HG03108 (cell line): ENCODE results near the gene SNX18.
A peak's percentile ranks its signal among the peaks of the same experiment; 100 is the strongest.
"Not testable (repeated sequence)": the region's sequence is repeated elsewhere in the genome, so short reads cannot be mapped to it uniquely, and the experiment has no call there.

Experiments used
- ATAC-seq: cut with Tn5 transposase; IDR thresholded peaks from one replicate; pipeline ENCODE4 v1.9.1; 2021; ENCODE audit warnings: moderate library complexity; ENCODE audit not compliant: unreplicated experiment

Gene SNX18, protein sequence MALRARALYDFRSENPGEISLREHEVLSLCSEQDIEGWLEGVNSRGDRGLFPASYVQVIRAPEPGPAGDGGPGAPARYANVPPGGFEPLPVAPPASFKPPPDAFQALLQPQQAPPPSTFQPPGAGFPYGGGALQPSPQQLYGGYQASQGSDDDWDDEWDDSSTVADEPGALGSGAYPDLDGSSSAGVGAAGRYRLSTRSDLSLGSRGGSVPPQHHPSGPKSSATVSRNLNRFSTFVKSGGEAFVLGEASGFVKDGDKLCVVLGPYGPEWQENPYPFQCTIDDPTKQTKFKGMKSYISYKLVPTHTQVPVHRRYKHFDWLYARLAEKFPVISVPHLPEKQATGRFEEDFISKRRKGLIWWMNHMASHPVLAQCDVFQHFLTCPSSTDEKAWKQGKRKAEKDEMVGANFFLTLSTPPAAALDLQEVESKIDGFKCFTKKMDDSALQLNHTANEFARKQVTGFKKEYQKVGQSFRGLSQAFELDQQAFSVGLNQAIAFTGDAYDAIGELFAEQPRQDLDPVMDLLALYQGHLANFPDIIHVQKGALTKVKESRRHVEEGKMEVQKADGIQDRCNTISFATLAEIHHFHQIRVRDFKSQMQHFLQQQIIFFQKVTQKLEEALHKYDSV

DNA sequence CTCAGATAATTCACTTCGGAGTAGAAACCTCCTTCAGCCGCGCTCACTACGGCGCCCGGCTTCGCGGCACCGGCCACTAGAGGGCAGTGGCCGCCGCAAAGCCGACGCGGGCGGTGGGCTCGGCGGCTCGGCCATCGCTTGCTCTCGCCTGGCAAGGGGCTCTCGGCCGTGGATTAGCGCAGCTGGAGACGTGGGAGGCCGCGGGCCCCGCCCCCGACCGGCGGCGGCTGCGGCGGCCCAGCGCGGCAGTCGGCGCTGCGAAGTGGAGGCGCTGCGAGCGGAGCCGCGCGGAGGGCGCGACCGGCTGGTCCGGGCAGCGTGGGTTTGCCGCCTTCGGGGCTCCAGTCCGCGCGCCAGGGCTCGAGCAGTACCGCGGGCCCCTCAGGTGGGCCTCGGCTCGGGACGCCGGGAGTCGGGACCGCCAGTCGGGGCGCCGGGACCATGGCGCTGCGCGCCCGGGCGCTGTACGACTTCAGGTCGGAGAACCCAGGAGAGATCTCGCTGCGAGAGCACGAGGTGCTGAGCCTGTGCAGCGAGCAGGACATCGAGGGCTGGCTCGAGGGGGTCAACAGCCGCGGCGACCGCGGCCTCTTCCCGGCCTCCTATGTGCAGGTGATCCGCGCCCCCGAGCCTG, at the start of gene SNX18:
Gene SNX18, plus strand, starts transcription at position 248 of the 634 bp plus-strand sequence. Its CDS starts 194 bp downstream, at position 442.
- peak; percentile 93 for ATAC-seq

DNA sequence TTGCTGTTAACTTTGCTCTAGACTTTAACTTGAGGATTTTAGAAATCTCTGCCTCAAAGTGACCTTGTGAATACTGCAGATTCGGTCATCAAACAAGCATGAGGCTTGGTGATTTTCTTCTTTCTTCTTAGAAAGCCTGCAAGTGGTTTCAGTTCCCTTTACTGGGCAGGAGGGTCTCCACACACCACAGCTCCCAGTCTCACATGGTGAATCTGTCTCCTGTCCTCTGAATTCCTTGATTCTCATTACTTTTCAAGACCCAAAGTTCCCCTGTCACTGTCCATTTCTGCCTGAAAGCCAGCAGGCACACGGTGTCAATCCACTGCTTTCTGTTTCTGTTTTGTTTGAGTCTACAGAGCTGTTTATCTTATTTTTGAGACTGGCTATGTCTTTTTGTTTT, 47.9 kb upstream of the SNX18 start:
- peak; percentile 74 for ATAC-seq

DNA sequence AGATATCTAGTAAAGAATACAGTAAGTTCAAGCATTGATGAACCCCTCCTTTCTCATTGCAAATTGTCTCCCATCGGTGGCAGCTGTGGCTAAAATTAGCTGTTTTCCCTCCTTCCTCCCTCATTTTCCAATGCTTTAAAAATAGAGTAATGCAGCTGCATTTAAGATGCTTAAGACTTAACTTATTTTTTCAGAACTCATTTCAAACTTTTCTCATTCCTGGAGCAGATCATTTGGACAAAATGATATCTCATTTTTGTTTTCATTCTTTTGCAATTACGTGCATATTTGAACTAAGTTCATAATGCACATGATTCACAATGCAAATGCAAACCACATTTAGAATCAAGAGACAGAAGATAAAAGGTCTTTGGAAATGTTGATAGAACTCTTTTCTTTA, 47.4 kb upstream of the SNX18 start:
- no peak for ATAC-seq

DNA sequence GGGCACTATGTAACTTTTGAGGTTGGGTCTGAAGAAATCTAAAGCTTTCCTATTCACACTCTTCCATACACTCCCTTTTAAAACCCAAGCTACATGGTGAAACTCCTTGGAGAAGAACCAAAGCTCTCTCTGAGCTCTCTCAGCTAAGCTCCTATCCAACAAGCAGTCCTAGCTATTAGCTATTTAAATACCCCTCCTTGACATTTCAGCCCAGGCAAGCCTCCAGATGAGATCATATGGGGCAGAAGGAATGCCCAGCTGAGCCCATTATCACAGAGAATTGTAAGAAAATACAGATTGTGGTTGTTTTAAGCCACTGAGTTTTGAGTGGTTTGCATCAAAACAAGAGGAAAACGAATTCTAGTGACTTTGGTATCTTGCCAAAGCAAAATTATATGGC, 46.9 kb upstream of the SNX18 start:
- no peak for ATAC-seq

DNA sequence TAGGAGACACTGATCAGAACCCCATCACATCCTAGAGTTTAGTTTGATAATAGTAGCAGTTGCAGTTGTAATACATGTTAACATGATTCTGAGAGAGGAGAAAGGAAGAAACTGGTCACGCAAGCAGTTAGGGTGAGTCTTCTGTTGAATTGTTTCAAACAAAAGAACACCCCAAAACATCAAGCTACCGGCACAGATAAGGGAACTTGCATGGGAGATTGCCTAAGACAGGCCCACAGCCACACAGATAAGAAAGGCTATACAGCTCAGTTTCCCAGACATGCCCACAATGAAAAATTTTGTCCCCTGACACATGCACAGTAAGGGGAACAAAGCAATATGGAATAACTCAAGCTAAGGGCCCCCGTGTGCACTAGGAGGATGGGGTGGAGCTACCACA, 46.2 kb upstream of the SNX18 start:
- no peak for ATAC-seq

DNA sequence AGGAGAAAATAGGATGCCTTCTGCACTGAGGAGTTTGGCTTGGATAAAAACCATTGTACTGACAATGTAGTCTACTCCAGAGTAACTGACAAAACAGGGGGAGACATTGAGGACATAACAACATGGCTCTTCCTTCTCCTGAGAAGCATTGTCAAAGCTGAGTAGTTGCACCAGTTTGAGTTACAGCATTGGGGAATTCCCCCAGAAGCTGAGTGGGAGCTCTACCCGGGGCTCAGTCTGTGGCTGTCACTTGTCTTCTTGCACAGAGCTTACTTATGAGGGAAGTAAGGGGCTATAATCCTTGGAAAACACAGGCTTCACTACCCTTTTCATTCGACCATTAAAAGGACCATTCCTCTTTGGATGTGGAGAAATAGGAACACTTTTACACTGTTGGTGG, 40.9 kb upstream of the SNX18 start:
- ATAC-seq, result no peak

DNA sequence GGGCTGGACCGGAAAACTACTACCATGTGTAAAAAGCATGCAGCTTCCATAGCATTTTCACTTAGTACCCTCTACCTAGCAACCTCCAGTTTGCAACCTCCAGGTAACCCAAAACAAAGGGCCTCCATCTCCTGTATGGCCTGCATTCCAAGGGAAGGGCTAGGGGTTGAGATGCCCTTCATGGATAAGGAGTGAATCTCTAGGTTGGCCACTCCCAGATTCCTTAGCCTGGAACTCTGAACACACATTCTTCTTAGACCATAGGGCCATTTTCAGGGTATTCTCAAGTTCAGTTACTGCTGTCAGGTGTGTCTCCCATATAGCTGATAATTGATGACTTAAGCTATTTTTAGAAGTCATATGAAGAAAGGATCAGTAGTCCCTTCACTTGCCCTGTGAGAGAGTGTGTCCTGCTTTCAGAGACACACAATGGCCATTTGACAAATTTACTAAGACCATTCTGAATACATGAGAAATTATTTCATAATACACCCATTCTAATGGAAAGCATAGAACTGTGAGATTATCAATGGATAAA, 39.5 kb upstream of the SNX18 start:
- no peak for ATAC-seq

DNA sequence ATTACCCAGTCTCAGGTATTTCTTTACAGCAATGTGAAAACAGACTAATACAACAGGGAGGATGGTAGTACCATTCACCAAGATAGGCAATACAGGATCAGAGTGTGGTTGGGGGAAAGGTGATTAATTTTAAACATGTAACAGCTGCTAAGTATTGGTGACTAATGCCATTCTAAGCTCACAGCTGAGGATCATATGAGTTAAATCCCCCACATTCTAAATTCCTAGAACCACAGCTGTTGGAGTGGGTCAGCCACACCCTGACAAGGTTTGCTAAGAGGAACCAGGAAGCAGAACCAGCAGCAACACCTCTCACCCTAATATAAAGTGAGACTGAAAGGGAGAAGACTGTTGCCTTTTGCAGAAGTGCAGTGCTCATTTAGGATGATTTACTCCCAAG, 37.3 kb upstream of the SNX18 start:
- ATAC-seq, result no peak

DNA sequence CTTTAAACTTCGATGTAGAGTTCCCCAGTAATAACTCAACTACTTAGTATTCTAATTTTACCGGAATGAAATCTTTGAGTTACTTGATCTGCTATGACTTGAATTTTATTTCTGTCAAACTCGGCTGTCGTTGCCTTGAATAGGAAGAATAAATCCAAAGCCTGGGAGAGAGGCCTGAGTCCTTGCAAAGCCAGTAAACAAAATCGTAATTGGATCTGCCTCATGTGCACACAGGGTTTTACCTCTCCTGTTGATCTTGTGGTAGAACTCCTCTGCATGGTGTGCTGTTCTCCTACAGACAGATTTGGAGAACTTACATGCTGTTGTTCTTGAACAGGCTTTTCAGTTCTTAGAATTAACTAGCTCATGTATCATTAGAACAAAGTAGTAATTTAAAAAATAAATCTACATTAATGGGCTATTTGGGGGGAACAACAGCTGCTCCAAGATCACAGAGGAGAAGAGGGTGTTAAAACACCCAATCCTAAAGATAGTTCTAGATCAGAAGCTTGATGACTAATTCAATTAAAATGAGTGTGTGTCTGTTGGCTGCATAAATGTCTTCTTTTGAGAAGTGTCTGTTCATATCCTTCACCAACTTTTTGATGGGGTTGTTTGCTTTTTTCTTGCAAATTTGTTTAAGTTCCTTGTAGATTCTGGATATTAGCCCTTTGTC, 33.2 kb upstream of the SNX18 start:
- ATAC-seq, result no peak

DNA sequence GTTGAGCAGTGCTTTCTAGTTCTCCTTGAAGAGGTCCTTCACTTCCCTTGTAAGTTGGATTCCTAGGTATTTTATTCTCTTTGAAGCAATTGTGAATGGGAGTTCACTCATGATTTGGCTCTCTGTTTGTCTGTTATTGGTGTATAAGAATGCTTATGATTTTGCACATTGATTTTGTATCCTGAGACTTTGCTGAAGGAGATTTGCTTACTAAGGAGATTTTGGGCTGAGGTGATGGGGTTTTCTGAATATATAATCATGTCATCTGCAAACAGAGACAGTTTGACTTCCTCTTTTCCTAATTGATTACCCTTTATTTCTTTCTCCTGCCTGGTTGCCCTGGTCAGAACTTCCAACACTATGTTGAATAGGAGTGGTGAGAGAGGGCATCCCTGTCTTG, 31.9 kb upstream of the SNX18 start:
- not testable (repeated sequence) for ATAC-seq

DNA sequence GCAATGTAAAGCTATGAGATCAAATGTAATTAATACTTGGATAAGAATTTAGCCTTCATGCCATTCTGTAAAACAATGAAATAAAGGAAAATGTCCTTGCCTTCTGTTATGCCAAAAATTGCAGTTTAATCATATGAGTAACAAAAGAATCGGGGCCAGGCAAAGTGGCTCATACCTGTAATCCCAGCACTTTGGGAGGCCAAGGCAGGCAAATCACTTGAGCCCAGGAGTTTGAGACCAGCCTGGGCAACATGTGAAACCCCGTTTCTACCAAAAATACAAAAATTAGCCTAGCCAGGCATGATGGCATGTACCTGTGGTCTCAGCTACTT, 27.9 kb upstream of the SNX18 start:
- ATAC-seq, result not testable (repeated sequence)

DNA sequence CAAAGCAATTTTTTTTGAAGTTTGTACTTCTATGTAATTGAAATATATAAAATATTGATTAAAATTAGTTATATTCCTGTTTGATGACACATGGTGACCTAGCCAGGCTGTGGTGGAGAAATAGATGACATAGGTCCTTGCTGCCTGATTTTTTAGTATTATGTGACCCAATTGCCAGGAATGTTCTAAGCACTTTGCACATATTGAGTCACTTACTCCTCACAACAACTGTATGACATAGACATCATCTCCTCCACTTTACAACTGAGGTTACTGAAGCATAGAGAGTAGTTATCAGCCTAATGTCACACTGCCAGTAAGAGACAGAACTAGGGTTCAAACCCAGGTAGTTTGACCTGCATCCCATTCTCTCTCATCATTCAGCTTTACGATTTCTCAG, 26.2 kb upstream of the SNX18 start:
- ATAC-seq, result no peak

DNA sequence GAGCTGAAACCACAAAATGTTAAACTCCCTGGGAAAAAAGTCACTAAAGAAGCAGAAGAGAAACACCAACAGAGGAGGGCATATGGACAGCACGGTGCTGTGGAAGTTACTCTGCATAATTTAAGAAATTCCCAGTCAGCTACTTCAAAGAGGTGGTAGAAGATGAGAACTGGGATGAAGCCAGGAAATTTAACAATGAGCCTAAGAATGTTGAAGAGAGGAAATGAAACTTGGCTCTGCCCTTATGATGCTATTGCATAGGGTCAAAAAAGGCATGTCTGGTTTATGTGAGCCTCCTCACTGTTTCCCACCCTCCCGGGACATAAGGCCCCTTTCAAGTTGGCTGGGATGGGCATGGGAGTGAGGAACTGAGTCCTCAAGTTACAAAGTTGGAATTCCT, 25.4 kb upstream of the SNX18 start:
- ATAC-seq, result no peak

DNA sequence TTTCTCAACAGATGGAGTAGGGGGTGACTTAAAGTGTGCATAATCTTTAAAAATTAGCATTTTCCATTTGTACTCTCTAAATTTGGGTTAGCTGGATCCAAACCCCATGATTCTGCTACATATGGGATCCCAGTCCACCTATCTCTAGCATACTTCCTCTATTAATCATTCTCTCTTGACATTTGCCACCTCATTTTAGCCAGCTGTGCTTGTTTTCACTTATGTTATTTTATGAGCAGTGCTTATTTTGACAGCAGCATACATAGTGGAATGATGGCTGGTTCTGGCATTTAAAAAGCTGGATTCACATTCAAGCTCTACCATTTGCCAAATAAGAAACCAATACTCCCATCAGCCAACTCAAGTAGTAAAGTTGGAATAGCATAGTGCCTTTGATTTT, 22.5 kb upstream of the SNX18 start:
- no peak for ATAC-seq

DNA sequence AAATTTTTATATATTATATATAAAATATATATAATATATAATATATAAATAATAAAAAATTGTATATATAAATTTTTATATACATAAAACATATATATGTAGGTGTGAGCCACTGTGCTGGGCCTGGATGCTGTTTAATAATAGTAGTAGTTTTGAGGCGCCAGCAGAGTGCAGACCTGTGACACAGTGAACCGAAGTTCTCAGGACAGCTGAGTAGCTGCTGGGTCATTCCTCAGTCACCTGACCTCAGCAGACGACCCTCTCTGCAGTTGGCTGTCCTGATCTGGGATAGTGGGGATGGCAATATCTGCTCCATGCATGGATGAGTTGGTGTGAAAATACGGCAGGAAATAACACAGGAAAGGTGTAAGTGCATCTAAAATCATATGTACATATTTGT, 3.3 kb upstream of the SNX18 start:
- no peak for ATAC-seq

DNA sequence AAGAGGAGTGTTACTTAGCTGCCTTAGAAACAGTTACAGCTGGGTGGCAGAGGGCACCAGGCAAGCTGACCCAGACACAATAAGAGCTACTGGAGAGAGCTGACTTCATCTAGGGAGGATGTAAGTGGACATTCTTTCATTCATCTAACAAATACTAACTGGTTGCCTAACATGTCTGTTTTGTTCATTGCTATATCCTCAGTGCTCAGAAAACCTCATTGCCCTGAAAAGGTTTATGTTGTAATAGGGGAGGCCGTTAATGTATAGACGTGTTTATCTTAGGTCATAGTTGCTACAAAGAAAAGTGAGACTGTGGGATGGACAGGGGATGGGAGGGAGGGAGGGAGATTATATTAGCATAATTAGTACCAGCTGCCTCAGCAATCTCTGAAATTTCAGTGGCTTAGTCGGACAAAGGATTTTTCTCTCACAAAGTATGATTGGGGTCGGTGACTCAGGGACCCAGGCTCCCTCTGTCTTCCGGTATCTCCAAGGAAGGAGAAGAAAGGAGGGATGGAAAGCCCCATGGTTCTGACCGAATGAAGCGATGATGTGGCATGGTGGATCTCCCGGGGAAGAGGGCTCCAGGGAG, 2.6 kb upstream of the SNX18 start:
- no peak for ATAC-seq

DNA sequence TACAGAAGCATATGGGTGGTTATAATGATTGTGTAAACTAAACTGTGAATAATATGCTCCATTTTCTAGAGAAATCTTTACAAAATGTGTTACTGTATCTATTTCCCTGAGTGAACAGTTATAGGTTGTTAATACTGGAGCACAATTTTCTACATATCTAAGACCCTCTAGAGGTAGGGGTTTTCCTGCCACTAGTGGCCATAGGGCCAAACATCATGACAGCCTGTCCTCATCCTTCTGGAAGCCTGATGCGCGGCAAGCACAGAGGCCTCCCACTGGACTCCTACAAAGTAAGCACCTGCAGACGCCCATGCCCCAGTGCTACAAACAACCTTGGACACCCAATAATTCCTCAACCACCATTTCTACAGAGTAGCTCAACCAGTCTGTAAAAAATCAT, 1.9 kb upstream of the SNX18 start:
- ATAC-seq, result no peak

DNA sequence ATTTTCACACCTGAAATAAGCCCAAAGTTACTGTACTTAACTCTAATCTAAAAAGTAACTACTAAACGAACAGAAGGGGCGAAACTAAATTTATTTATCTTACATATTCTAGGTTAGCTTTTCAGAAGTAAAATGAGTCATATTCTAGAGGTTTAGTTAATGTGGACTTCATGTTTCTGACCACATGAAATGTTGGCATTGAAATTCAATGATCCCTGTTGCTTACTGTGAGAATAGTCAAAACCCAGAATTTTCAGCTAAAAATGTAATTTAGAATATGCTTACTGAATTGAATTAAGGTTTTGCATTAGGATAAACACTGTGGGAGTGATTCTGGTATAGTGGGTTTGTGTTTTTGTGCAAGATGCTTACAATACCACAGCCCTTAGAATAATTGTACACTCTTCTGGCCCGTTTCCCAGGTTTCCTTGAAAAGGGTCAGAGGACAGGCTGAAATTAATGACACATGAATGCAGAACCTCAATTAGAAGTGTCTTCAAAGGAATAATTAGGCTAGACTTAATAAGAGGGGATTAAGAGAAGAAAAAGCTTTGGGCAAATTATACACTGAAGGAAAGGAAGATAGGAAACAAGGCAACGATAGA, 1.4 kb upstream of the SNX18 start:
- ATAC-seq, result no peak

DNA sequence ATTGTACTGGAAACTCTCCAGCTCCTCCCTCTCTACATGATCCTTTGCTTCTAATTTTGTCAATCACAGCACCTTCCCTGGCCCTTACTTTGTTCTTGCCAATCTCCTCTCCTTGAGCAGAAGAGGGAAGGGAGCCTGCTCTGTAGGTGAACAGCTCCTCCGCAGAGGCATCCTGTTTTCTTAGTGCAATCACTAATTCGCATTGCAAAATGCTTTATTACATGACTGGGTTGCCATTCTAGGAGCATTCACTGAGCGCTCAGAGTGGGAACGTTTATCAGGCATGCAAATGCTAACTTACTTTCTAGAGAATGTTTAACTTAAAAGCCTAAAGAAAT, 416 bp upstream of the SNX18 start:
- no peak for ATAC-seq

DNA sequence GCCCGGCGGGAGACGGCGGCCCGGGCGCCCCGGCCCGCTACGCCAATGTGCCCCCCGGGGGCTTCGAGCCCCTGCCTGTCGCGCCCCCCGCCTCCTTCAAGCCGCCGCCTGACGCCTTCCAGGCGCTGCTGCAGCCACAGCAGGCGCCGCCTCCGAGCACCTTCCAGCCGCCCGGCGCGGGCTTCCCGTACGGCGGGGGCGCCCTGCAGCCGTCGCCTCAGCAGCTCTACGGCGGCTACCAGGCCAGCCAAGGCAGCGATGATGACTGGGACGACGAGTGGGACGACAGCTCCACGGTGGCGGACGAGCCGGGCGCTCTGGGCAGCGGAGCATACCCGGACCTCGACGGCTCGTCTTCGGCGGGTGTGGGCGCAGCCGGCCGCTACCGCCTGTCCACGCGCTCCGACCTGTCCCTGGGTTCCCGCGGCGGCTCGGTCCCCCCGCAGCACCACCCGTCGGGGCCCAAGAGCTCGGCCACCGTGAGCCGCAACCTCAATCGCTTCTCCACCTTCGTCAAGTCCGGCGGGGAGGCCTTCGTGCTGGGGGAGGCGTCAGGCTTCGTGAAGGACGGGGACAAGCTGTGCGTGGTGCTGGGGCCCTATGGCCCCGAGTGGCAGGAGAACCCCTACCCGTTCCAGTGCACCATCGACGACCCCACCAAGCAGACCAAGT, 723 bp downstream of the SNX18 start:
- peak; percentile 27 for ATAC-seq
